IMR-90 (cell line): ENCODE measurements around the gene FTO. TPM values are rescaled to one million over a fixed set of nuclear protein-coding genes. Genes with fewer than 3 reads are reported as not detected.

Experiments
- ATAC-seq: fragments of 200-7000 bp; cut with Tn5 transposase; 2 replicates; pipeline ENCODE4 v1.9.1; 2020; ENCODE audit warnings: low read depth, mild to moderate bottlenecking, moderate library complexity
- BruUV-seq: library from RNA; stranded (reverse); fragments of 400-500 nt; replicated peaks from 2 replicates; lab custom pipeline; 2021; lab: Mats Ljungman, UMichigan
- CTCF ChIA-PET: fragments of 300-600 bp; formaldehyde crosslinking; extraction: SDS; loops from one replicate; lab custom pipeline; 2021; ENCODE audit warnings: antibody characterized with exemption; lab: Yijun Ruan, JAX
- POLR2A ChIA-PET: fragments of 300-600 bp; sonication (Branson Sonifier 250); formaldehyde crosslinking; loops from one replicate; lab custom pipeline; 2022; ENCODE audit warnings: antibody characterized with exemption; ENCODE audit not compliant: unreplicated experiment; lab: Charles Lee
- DNase-seq: peaks from one replicate; pipeline ENCODE4 v3.0.0; 2013
- H2AFZ ChIP-seq: replicated peaks from 2 replicates; pipeline ENCODE3; 2013; ENCODE audit warnings: low read length, mild to moderate bottlenecking; ENCODE audit not compliant: poor library complexity
- H2AK5ac ChIP-seq: 2 replicates; pipeline ENCODE4 v1.6.1; 2013; ENCODE audit warnings: low read depth, low read length, inconsistent platforms
- H2AK9ac ChIP-seq: replicated peaks from 2 replicates; pipeline ENCODE3; 2013; ENCODE audit warnings: mild to moderate bottlenecking, low read depth, low read length, moderate library complexity; ENCODE audit not compliant: poor library complexity
- H2BK120ac ChIP-seq: 2 replicates; pipeline ENCODE4 v1.6.1; 2013; ENCODE audit warnings: low read depth, low read length, inconsistent platforms
- H2BK15ac ChIP-seq: 3 replicates; pipeline ENCODE4 v1.6.1; 2013; ENCODE audit warnings: low read depth, low read length, inconsistent platforms
- H2BK20ac ChIP-seq: 2 replicates; pipeline ENCODE4 v1.6.1; 2013; ENCODE audit warnings: low read depth, mild to moderate bottlenecking, inconsistent platforms, low read length, moderate library complexity
- H2BK5ac ChIP-seq: 2 replicates; pipeline ENCODE4 v1.6.1; 2013; ENCODE audit warnings: mild to moderate bottlenecking, low read depth, low read length, inconsistent platforms; ENCODE audit not compliant: poor library complexity, severe bottlenecking
- H3K14ac ChIP-seq: replicated peaks from 2 replicates; pipeline ENCODE4 v1.6.1; 2013; ENCODE audit warnings: low read depth, low read length, inconsistent platforms
- H3K18ac ChIP-seq: 2 replicates; pipeline ENCODE4 v1.6.1; 2013; ENCODE audit warnings: low read depth, low read length, control low read depth
- H3K23ac ChIP-seq: 2 replicates; pipeline ENCODE4 v1.6.1; 2013; ENCODE audit warnings: low read depth, low read length, inconsistent platforms
- H3K27ac ChIP-seq: 2 replicates; pipeline ENCODE4 v1.5.1; 2013; ENCODE audit warnings: mild to moderate bottlenecking, control low read depth, low read length; ENCODE audit not compliant: insufficient read depth
- H3K27me3 ChIP-seq: 2 replicates; pipeline ENCODE4 v1.6.1; 2013; ENCODE audit warnings: low read length; ENCODE audit not compliant: control insufficient read depth, insufficient read depth
- H3K36me3 ChIP-seq: 2 replicates; pipeline ENCODE4 v1.6.1; 2013; ENCODE audit warnings: low read length, mixed read lengths; ENCODE audit not compliant: control insufficient read depth, insufficient read depth
- H3K4ac ChIP-seq: 2 replicates; pipeline ENCODE4 v1.6.1; 2013; ENCODE audit warnings: low read depth, low read length, inconsistent platforms
- H3K4me1 ChIP-seq: 2 replicates; pipeline ENCODE4 v1.6.1; 2013; ENCODE audit warnings: low read length, mixed read lengths; ENCODE audit not compliant: control insufficient read depth, insufficient read depth
- H3K4me2 ChIP-seq: 2 replicates; pipeline ENCODE4 v1.6.1; 2013; ENCODE audit warnings: low read depth, mild to moderate bottlenecking, control low read depth, low read length, moderate library complexity
- H3K4me3 ChIP-seq: 2 replicates; pipeline ENCODE4 v1.5.1; 2013; ENCODE audit warnings: low read depth, mild to moderate bottlenecking, control low read depth, low read length, moderate library complexity; ENCODE audit not compliant: insufficient read depth
- H3K56ac ChIP-seq: 2 replicates; pipeline ENCODE4 v1.6.1; 2013; ENCODE audit warnings: low read length, inconsistent platforms; ENCODE audit not compliant: insufficient read depth; ENCODE audit errors: extremely low read depth
- H3K79me1 ChIP-seq, 2 experiments: 2 replicates each; pipeline ENCODE4 v1.6.1; 2013; ENCODE audit warnings: low read length in 2 of 2, inconsistent platforms in 1 of 2, low read depth in 1 of 2
- H3K9ac ChIP-seq: 2 replicates; pipeline ENCODE4 v1.6.1; 2013; ENCODE audit warnings: low read depth, low read length, control low read depth
- H3K9me1 ChIP-seq: 2 replicates; pipeline ENCODE4 v1.6.1; 2013; ENCODE audit warnings: low read length, inconsistent platforms; ENCODE audit not compliant: insufficient read depth
- H3K9me3 ChIP-seq: 2 replicates; pipeline ENCODE4 v1.6.1; 2013; ENCODE audit warnings: low read length; ENCODE audit not compliant: control insufficient read depth, insufficient read depth
- H4K20me1 ChIP-seq: 2 replicates; pipeline ENCODE4 v1.6.1; 2013; ENCODE audit warnings: low read length, inconsistent platforms; ENCODE audit not compliant: insufficient read depth
- H4K5ac ChIP-seq: 2 replicates; pipeline ENCODE4 v1.6.1; 2013; ENCODE audit warnings: mild to moderate bottlenecking, low read depth, low read length, control low read depth
- H4K8ac ChIP-seq, 2 experiments: 2 replicates each; pipeline ENCODE4 v1.6.1; 2013; ENCODE audit warnings: low read depth in 2 of 2, low read length in 2 of 2, control low read depth in 1 of 2, inconsistent platforms in 1 of 2
- H4K91ac ChIP-seq: 2 replicates; pipeline ENCODE4 v1.6.1; 2013; ENCODE audit warnings: low read depth, low read length, inconsistent platforms; ENCODE audit not compliant: insufficient read depth
- BHLHE40 ChIP-seq: fragments of 150-350 bp; IDR thresholded peaks from 2 replicates; pipeline ENCODE4 v1.6.1; 2016; ENCODE audit warnings: mild to moderate bottlenecking, low read depth, low read length
- CEBPB ChIP-seq: IDR thresholded peaks from 2 replicates; pipeline ENCODE4 v1.6.1; 2012; ENCODE audit warnings: low read depth, low read length, improper control_type of control experiment
- CHD1 ChIP-seq: IDR thresholded peaks from 2 replicates; pipeline ENCODE4 v1.6.1; 2012; ENCODE audit warnings: low read depth, low read length, improper control_type of control experiment
- CTCF ChIP-seq: conservative IDR thresholded peaks from 2 replicates; pipeline ENCODE4 v1.5.1; 2012; ENCODE audit warnings: mild to moderate bottlenecking, low read depth, low read length, improper control_type of control experiment
- ELK1 ChIP-seq: fragments of 150-350 bp; IDR thresholded peaks from 2 replicates; pipeline ENCODE4 v1.6.1; 2016; ENCODE audit warnings: low read depth, mild to moderate bottlenecking, low read length, moderate library complexity, borderline replicate concordance
- FOS ChIP-seq: fragments of 150-350 bp; IDR thresholded peaks from 2 replicates; pipeline ENCODE4 v1.6.1; 2016; ENCODE audit warnings: low read depth, low read length
- MAFK ChIP-seq: IDR thresholded peaks from 2 replicates; pipeline ENCODE4 v1.6.1; 2012; ENCODE audit warnings: low read depth, low read length, improper control_type of control experiment
- MAZ ChIP-seq: IDR thresholded peaks from 2 replicates; pipeline ENCODE4 v1.6.1; 2012; ENCODE audit warnings: low read depth, mild to moderate bottlenecking, low read length, improper control_type of control experiment, moderate library complexity, borderline replicate concordance
- MXI1 ChIP-seq: IDR thresholded peaks from 2 replicates; pipeline ENCODE4 v1.6.1; 2012; ENCODE audit warnings: low read depth, mild to moderate bottlenecking, low read length, moderate library complexity, borderline replicate concordance
- NFE2L2 ChIP-seq: fragments of 150-350 bp; IDR thresholded peaks from 2 replicates; pipeline ENCODE4 v1.6.1; 2016; ENCODE audit warnings: low read depth, mild to moderate bottlenecking, low read length
- POLR2A ChIP-seq: IDR thresholded peaks from 2 replicates; pipeline ENCODE4 v1.6.1; 2012; ENCODE audit warnings: mild to moderate bottlenecking, low read depth, low read length
- RAD21 ChIP-seq: IDR thresholded peaks from 2 replicates; pipeline ENCODE4 v1.6.1; 2012; ENCODE audit warnings: low read length, improper control_type of control experiment
- RCOR1 ChIP-seq: IDR thresholded peaks from 2 replicates; pipeline ENCODE4 v1.6.1; 2012; ENCODE audit warnings: mild to moderate bottlenecking, low read length, improper control_type of control experiment; ENCODE audit not compliant: insufficient replicate concordance
- RFX5 ChIP-seq: IDR thresholded peaks from 2 replicates; pipeline ENCODE4 v1.8.0; 2012; ENCODE audit warnings: low read depth, mild to moderate bottlenecking, low read length, moderate library complexity
- SMC3 ChIP-seq: fragments of 150-350 bp; IDR thresholded peaks from 2 replicates; pipeline ENCODE4 v1.6.1; 2016; ENCODE audit warnings: low read depth, mild to moderate bottlenecking, antibody characterized with exemption, low read length, moderate library complexity
- USF2 ChIP-seq: fragments of 150-350 bp; IDR thresholded peaks from 2 replicates; pipeline ENCODE4 v1.6.1; 2017; ENCODE audit warnings: mild to moderate bottlenecking, antibody characterized with exemption, low read length, low read depth
- WGBS, 2 experiments: methylation state at CpG; one replicate each; pipeline versions ENCODE4 v1.1.5 to v1.1.7; 2013; ENCODE audit warnings: missing lambda C conversion rate in 2 of 2; ENCODE audit not compliant: insufficient read length in 1 of 2; ENCODE audit errors: extremely low coverage in 2 of 2; 5-methylcytosine and 5-hydroxymethylcytosine counted together
- dilution Hi-C: fragments of 300-500 bp; cut with HindIII; formaldehyde crosslinking; loops from one replicate; pipeline ENCODE4 v1.14.3; 2018; ENCODE audit warnings: low sequenced_read_pairs; ENCODE audit not compliant: unreplicated experiment
- in situ Hi-C: fragments of 300-500 bp; cut with MboI; formaldehyde crosslinking; loops from 3 replicates; pipeline ENCODE4 v1.14.3; 2019; ENCODE audit warnings: low sequenced_read_pairs, inconsistent platforms, mixed read lengths
- intact Hi-C: fragments of 100-400 bp; cut with micrococcal nuclease; formaldehyde crosslinking; loops from 2 replicates; pipeline ENCODE4 v1.10.0; 2022
- polyA plus RNA-seq, 3 experiments: library from polyadenylated mRNA; depleted of rRNA; stranded (reverse); fragments of >200 nt; gene quantifications; 2 replicates each; pipeline ENCODE4 v1.2.3, GENCODE V29; 2012; ENCODE audit warnings: low replicate concordance in 1 of 3
- total RNA-seq: library from RNA; depleted of rRNA; stranded (reverse); fragments of >200 nt; gene quantifications from 2 replicates; pipeline ENCODE4 v1.2.3, GENCODE V29; 2012

The FTO gene
- total and polyA plus RNA-seq, 2 of the 4 experiments (the other 2 are of a cell fraction), result 70.3 to 132 TPM

GRCh38 chr16:53773881-53774280 is 69.9 kb downstream of the FTO start:
- intact Hi-C loops (loop anchor here (1.0 to 10.0 kb wide), 8 partner anchors 118 to 1688 kb away; partner anchors contain the start of gene IRX3), dilution Hi-C loops (no loop called here), in situ Hi-C loops (loop anchor here (25.0 kb wide), 2 partner anchors 513 to 1163 kb away; partner anchors contain the start of genes IRX3 and IRX5)
- BruUV-seq, result no TSS peak
- H3K79me1 ChIP-seq, result peaks cover 19 to 28% of the 10 kb centered on the region in 2 experiments
- H2BK5ac ChIP-seq, result no peak overlapping the region
- ChIA-PET CTCF (interaction anchor here (0.6 to 1.6 kb wide), 7 partner anchors 10 to 545 kb away, joined by 3 to 5 read pairs (median 3); no protein-coding TSS in a partner anchor), POLR2A (no interaction called here)
- DNase-seq (no peak), ATAC-seq (no peak)
- no peaks in the 10 kb centered on the region for H3K36me3 ChIP-seq
- H3K56ac ChIP-seq, result no peak overlapping the region
- H4K91ac ChIP-seq, result no peak overlapping the region
- H3K4ac ChIP-seq, result no peak overlapping the region
- WGBS, 2 experiments, result no CpG with 5 or more reads among the region's 8 CpGs
- H3K14ac ChIP-seq, result no peak overlapping the region
- H3K4me1 ChIP-seq, result peaks cover 22% of the 10 kb centered on the region
- no peak overlapping the region for H2AK5ac ChIP-seq
- H2AFZ ChIP-seq, result no peak overlapping the region
- H3K18ac ChIP-seq, result no peak overlapping the region
- H3K4me3 ChIP-seq, result no peak overlapping the region
- H3K9me3 ChIP-seq, result no peaks in the 10 kb centered on the region
- H2BK15ac ChIP-seq, result no peak overlapping the region
- no peak overlapping the region for H2AK9ac ChIP-seq
- no peak overlapping the region for H3K9ac ChIP-seq
- H4K8ac ChIP-seq, result no peak overlapping the region
- no peak overlapping the region for H3K27ac ChIP-seq
- peaks cover 12% of the 10 kb centered on the region; the same call in 1 of the 2 replicates for H4K20me1 ChIP-seq
- no peak overlapping the region for H2BK120ac ChIP-seq
- no peak overlapping the region for H2BK20ac ChIP-seq
- H3K4me2 ChIP-seq, result peak overlapping the region; percentile 42; the same call in 1 of the 2 replicates
- H3K23ac ChIP-seq, result no peak overlapping the region
- 0 out of 2 replicates have a peak overlapping the region, but pooled peaks have one; percentile 6 for H4K5ac ChIP-seq
- H3K9me1 ChIP-seq, result no peaks in the 10 kb centered on the region; the same call in 1 of the 2 replicates
- H3K27me3 ChIP-seq, result no peaks in the 10 kb centered on the region
- TF ChIP-seq USF2 (no peak), BHLHE40 (no peak), CEBPB (no peak), MAZ (no peak), RCOR1 (no peak), RFX5 (no peak), MAFK (no peak), SMC3 (no peak), ELK1 (no peak), CTCF (no peak), MXI1 (no peak), NFE2L2 (no peak), RAD21 (no peak), CHD1 (no peak), FOS (no peak), POLR2A (no peak)
